ENCODE results near the gene OR2Z1.

DNA sequence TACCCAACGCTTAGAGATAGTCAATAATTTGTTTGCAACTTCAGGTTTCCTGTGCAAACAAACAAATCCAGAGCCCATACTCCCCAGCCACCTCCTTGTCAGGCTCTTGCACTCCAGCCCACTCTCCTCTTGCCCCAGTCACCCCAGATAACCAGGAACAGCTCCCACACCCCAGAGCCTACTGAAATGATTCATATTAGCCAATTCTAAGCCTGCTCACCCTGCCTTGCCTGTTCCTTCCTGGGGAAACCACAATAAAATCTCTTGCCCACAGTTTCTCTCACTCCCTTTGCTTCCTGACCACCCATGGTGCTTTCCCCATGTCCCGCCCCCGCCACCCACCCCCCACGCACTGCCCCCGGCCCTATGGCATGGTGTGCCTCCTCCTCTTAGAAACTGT lies 19.1 kb upstream of the OR2Z1 start:
- TF ChIP-seq, protein P1, sequence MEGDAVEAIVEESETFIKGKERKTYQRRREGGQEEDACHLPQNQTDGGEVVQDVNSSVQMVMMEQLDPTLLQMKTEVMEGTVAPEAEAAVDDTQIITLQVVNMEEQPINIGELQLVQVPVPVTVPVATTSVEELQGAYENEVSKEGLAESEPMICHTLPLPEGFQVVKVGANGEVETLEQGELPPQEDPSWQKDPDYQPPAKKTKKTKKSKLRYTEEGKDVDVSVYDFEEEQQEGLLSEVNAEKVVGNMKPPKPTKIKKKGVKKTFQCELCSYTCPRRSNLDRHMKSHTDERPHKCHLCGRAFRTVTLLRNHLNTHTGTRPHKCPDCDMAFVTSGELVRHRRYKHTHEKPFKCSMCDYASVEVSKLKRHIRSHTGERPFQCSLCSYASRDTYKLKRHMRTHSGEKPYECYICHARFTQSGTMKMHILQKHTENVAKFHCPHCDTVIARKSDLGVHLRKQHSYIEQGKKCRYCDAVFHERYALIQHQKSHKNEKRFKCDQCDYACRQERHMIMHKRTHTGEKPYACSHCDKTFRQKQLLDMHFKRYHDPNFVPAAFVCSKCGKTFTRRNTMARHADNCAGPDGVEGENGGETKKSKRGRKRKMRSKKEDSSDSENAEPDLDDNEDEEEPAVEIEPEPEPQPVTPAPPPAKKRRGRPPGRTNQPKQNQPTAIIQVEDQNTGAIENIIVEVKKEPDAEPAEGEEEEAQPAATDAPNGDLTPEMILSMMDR (IDR thresholded peaks at IDR 0.05) = no peak
- TF ChIP-seq PHF8 (IDR thresholded peaks at IDR 0.05; ENCODE audit: borderline replicate concordance, low read depth) (no peak), POLR2A (IDR thresholded peaks at IDR 0.05; ENCODE audit: low read length) (no peak), JUN (IDR thresholded peaks at IDR 0.05) (no peak), TP53 (CRISPR knock-in tag; IDR thresholded peaks at IDR 0.05) (no peak)

All from A549 (cell line).